ENCODE measurements around the gene DLL1.

The DLL1 gene

GRCh38 chr6:170281331-170282292 lies 9.3 kb downstream of the DLL1 start:
- no peak for DNase-seq

GRCh38 chr6:170280689-170281045 lies 10.2 kb downstream of the DLL1 start:
- DNase-seq: no peak

- peak; percentile 70 for DNase-seq
These were observed 10.7 kb downstream of the DLL1 start for GRCh38 chr6:170279977-170280688.

GRCh38 chr6:170279426-170279825 lies 11.5 kb downstream of the DLL1 start:
- DNase-seq: no peak

- no peak for DNase-seq
These were observed 12.2 kb downstream of the DLL1 start for GRCh38 chr6:170278743-170279094.

- no peak for DNase-seq
These were observed 12.8 kb downstream of the DLL1 start for GRCh38 chr6:170277893-170278742.

GRCh38 chr6:170276369-170277057 lies 14.4 kb downstream of the DLL1 start:
- no peak for DNase-seq

- DNase-seq: no peak
These were observed 15.9 kb downstream of the DLL1 start for GRCh38 chr6:170274713-170275560.

GRCh38 chr6:170273681-170274080 lies 17.2 kb downstream of the DLL1 start:
- no peak for DNase-seq

GRCh38 chr6:170273191-170273590 lies 17.7 kb downstream of the DLL1 start:
- no peak for DNase-seq

GRCh38 chr6:170272341-170273065 lies 18.4 kb downstream of the DLL1 start:
- no peak for DNase-seq

- peak; percentile 84 for DNase-seq
These were observed 19.0 kb downstream of the DLL1 start for GRCh38 chr6:170271771-170272314.

- DNase-seq: no peak
These were observed 19.8 kb downstream of the DLL1 start for GRCh38 chr6:170270984-170271593.

- DNase-seq: no peak
These were observed 20.9 kb downstream of the DLL1 start for GRCh38 chr6:170269846-170270541.

- no peak for DNase-seq
These were observed 21.6 kb downstream of the DLL1 start for GRCh38 chr6:170269151-170269845.

- no peak for DNase-seq
These were observed 22.4 kb downstream of the DLL1 start for GRCh38 chr6:170268216-170269129.

GRCh38 chr6:170267688-170268087 lies 23.2 kb downstream of the DLL1 start:
- DNase-seq: no peak

Data from CD4-positive, alpha-beta T cell treated with Interleukin-12 subunit alpha and Interleukin-12 subunit beta, for 1 hour (primary cell).